Stimulated activated CD4-positive, alpha-beta T cell treated with anti-CD3 and anti-CD28 coated beads, Interleukin-2, amount 100 ng/mL, for 4 hours (primary cell): ENCODE data around the gene CNOT9.

Experiments used
- DNase-seq: peaks from one replicate; pipeline ENCODE4 v3.0.0-alpha.2; 2020; ENCODE audit warnings: low read depth

The CNOT9 gene

GRCh38 chr2:218577482-218578220 is 9.0 kb downstream of the CNOT9 start:
- no peak for DNase-seq

GRCh38 chr2:218578272-218578877 is 9.7 kb downstream of the CNOT9 start:
- DNase-seq, result no peak

- DNase-seq, result no peak
These were observed 13.4 kb downstream of the CNOT9 start for GRCh38 chr2:218582076-218582475.

GRCh38 chr2:218583983-218584850 is 15.6 kb downstream of the CNOT9 start:
- DNase-seq, result no peak

- no peak for DNase-seq
These were observed 16.9 kb downstream of the CNOT9 start for GRCh38 chr2:218585541-218585940.

DNA sequence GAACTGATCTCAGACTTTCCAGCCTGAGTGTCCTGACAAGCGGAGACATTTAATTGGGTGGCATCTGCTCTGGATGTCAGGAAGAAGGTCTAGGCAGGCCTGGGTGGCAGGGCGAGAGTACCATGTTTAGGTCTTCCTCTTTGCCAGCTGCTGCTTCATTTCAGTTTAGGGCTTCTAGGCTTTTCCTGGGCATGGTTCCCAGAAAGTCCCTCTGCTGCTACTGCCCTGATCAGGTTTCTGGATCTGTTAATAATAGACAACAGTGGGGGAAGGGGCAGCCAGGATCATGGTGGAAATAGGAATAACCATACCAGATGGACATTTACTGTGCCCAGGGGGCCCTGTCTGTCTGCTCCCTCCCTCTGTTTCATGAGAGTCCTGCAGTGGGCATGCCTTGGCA is 36.8 kb downstream of the CNOT9 start:
- no peak for DNase-seq

- no peak for DNase-seq
These were observed 38.9 kb downstream of the CNOT9 start, which contains the start of gene PLCD4 for GRCh38 chr2:218607436-218608115. Gene PLCD4, plus strand, starts transcription at chr2:218607899. Its CDS starts 7,841 bp downstream, at chr2:218615740.

GRCh38 chr2:218615868-218616315 is 47.3 kb downstream of the CNOT9 start:
- no peak for DNase-seq

- no peak for DNase-seq
These were observed 49.6 kb downstream of the CNOT9 start for GRCh38 chr2:218618102-218618860.

DNA sequence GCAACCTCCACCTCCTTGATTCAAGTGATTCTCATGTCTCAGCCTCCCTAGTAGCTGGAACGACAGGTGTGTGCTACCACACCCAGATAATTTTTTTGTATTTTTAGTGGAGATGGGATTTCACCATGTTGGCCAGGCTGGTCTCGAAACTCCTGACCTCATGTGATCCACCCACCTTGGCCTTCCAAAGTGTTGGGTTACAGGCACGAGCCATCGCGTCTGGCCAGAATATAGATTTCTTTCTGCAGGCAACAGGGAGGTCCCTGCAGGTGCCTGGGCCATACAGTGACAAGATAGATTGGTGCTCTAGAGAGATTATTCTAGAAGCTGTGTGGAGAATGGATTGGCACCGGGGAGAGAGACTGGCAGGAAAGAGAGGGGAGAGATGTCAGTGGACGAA is 52.4 kb downstream of the CNOT9 start:
- no peak for DNase-seq

DNA sequence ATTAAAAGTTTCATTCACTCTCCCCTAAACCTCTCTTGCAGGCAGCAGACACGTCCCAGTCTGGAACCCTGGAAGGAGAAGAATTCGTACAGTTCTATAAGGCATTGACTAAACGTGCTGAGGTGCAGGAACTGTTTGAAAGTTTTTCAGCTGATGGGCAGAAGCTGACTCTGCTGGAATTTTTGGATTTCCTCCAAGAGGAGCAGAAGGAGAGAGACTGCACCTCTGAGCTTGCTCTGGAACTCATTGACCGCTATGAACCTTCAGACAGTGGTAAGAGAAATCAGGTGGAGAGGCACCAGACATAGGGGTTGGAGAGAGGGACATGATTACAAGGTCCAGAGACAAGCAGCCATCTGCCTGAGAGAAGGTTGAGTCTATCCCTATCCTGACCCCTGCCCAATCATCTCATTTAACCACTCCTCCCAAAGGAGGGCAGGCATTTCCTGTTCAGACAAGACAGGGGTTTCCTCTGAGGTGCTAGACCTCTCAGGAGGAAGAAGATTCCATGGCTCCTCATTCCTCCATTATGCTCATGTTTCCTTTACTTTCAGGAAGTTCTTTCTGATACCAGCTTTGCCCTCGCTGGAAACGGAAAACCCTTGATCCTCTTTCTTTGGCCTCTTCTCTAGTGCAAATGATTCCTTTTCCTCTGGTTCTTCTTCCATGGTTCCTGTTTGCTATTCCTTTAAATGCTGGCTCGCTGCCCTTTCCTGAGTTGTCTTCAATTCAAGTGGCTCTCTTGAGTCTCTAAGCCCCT is 54.1 kb downstream of the CNOT9 start:
- DNase-seq, result no peak

DNA sequence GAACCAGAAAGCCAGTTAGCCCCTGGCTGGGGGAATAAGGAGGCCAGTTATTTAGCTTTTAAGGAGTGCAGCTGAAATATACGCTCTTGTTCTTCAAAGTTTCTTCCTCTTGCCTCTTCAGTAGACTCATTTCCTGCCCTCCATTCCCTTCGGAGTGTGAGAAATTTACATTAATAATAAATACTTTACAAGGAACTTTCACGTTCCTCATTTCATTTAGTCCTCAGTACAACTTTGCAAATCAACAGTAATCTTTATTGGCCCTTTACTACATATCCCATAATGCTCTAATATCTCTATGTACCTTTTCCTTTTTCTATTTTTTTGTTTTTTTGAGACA is 54.7 kb downstream of the CNOT9 start:
- DNase-seq, result no peak

- DNase-seq, result no peak
These were observed 57.7 kb downstream of the CNOT9 start for GRCh38 chr2:218626369-218626768.

DNA sequence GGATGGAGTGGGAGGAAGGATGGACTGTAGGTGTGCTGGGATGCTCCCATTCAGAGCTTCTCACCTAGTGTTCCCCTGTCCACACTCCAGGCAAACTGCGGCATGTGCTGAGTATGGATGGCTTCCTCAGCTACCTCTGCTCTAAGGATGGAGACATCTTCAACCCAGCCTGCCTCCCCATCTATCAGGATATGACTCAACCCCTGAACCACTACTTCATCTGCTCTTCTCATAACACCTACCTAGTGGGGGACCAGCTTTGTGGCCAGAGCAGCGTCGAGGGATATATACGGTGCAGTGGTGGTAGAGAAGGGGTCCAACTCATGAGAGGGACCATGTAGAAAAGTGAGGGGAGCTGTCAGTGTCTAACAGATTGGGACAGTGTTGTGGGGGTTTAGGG is 59.3 kb downstream of the CNOT9 start:
- no peak for DNase-seq

GRCh38 chr2:218631837-218632236 is 63.2 kb downstream of the CNOT9 start:
- no peak for DNase-seq

GRCh38 chr2:218635719-218636118 is 67.1 kb downstream of the CNOT9 start:
- DNase-seq, result no peak

- no peak for DNase-seq
These were observed 69.7 kb downstream of the CNOT9 start for GRCh38 chr2:218638372-218638771.

GRCh38 chr2:218642121-218642656 is 73.5 kb downstream of the CNOT9 start:
- no peak for DNase-seq

- no peak for DNase-seq
These were observed 74.1 kb downstream of the CNOT9 start for GRCh38 chr2:218642786-218643185.

- DNase-seq, result no peak
These were observed 75.2 kb downstream of the CNOT9 start for GRCh38 chr2:218643751-218644310.
